Measurements from ENCODE around the gene SULT1A1. TPM values are rescaled to one million over a fixed set of nuclear protein-coding genes. Genes with fewer than 3 reads are reported as not detected.

SULT1A1 gene
- total and polyA plus RNA-seq, 2 experiments from 2014 or later = not detected

GRCh38 chr16:28589930-28590329, 19.9 kb downstream of the SULT1A1 start:
- no peaks in the 10 kb centered on the region for H3K4me1 ChIP-seq (ENCODE audit: insufficient read depth)
- 95 to 98% methylated on average over 12 to 13 of the region's 13 CpGs for WGBS, 2 experiments (ENCODE audit: low coverage in 1 of 2, low lambda C conversion rate in 2 of 2, missing lambda C conversion rate in 2 of 2)
- no peak overlapping the region for H3K4me3 ChIP-seq
- H3K79me2 ChIP-seq (ENCODE audit: insufficient read depth) = no peaks in the 10 kb centered on the region
- H3K4me2 ChIP-seq (ENCODE audit: unreplicated experiment) = no peak overlapping the region
- H3K9me3 ChIP-seq (ENCODE audit: low read depth) = no peaks in the 10 kb centered on the region
- no peak overlapping the region for H3K27ac ChIP-seq
- H3K9me2 ChIP-seq (ENCODE audit: insufficient read depth) = no peaks in the 10 kb centered on the region
- H3F3A ChIP-seq (ENCODE audit: insufficient read depth) = no peaks in the 10 kb centered on the region
- TF ChIP-seq EZH2phosphoT487 (IDR thresholded peaks at IDR 0.05; ENCODE audit: insufficient read depth, low read depth) (no peak), EZH2 (IDR thresholded peaks at IDR 0.05; ENCODE audit: insufficient read depth, poor library complexity, severe bottlenecking) (no peak)
- H3K27me3 ChIP-seq (replicated peaks; ENCODE audit: insufficient read depth) = no peaks in the 10 kb centered on the region
- H2AFZ ChIP-seq = no peak overlapping the region
- H3K36me3 ChIP-seq (ENCODE audit: low read depth) = no peaks in the 10 kb centered on the region
- no peaks in the 10 kb centered on the region for H4K20me1 ChIP-seq (ENCODE audit: insufficient read depth)
- H3K9ac ChIP-seq = no peak overlapping the region
- in situ Hi-C loops (cut with MboI) = no loop called here
- DNase-seq = no peak

- H3K36me3 ChIP-seq (ENCODE audit: low read depth) = no peaks in the 10 kb centered on the region
- in situ Hi-C loops (cut with MboI) = no loop called here
- 93 to 94% methylated on average over 8 of the region's 8 CpGs for WGBS, 2 experiments (ENCODE audit: low coverage in 1 of 2, low lambda C conversion rate in 2 of 2, missing lambda C conversion rate in 2 of 2)
- no peak for DNase-seq
- no peaks in the 10 kb centered on the region for H3F3A ChIP-seq (ENCODE audit: insufficient read depth)
- H3K79me2 ChIP-seq (ENCODE audit: insufficient read depth) = no peaks in the 10 kb centered on the region
- no peaks in the 10 kb centered on the region for H3K9me2 ChIP-seq (ENCODE audit: insufficient read depth)
- H4K20me1 ChIP-seq (ENCODE audit: insufficient read depth) = no peaks in the 10 kb centered on the region
- no peaks in the 10 kb centered on the region for H3K27me3 ChIP-seq (replicated peaks; ENCODE audit: insufficient read depth)
- no peaks in the 10 kb centered on the region for H3K9me3 ChIP-seq (ENCODE audit: low read depth)
- H2AFZ ChIP-seq = no peak overlapping the region
- no peak overlapping the region for H3K4me2 ChIP-seq (ENCODE audit: unreplicated experiment)
- no peaks in the 10 kb centered on the region for H3K4me1 ChIP-seq (ENCODE audit: insufficient read depth)
- H3K4me3 ChIP-seq = no peak overlapping the region
- TF ChIP-seq EZH2 (IDR thresholded peaks at IDR 0.05; ENCODE audit: insufficient read depth, poor library complexity, severe bottlenecking) (no peak), EZH2phosphoT487 (IDR thresholded peaks at IDR 0.05; ENCODE audit: insufficient read depth, low read depth) (no peak)
- H3K27ac ChIP-seq = no peak overlapping the region
- no peak overlapping the region for H3K9ac ChIP-seq
Measured at GRCh38 chr16:28589069-28589468, 20.8 kb downstream of the SULT1A1 start.

GRCh38 chr16:28587386-28587785, 22.5 kb downstream of the SULT1A1 start:
- WGBS, 2 experiments (ENCODE audit: low coverage in 1 of 2, low lambda C conversion rate in 2 of 2, missing lambda C conversion rate in 2 of 2) = 81 to 88% methylated on average over 8 of the region's 8 CpGs
- in situ Hi-C loops (cut with MboI) = no loop called here
- DNase-seq = peak; percentile 26

GRCh38 chr16:28586466-28586865, 23.4 kb downstream of the SULT1A1 start:
- H3K9me2 ChIP-seq (ENCODE audit: insufficient read depth) = no peaks in the 10 kb centered on the region
- in situ Hi-C loops (cut with MboI) = no loop called here
- no peak for TF ChIP-seq EZH2phosphoT487 (IDR thresholded peaks at IDR 0.05; ENCODE audit: insufficient read depth, low read depth)
- TF ChIP-seq EZH2 (IDR thresholded peaks at IDR 0.05; ENCODE audit: insufficient read depth, poor library complexity, severe bottlenecking) = no peak
- no peak overlapping the region for H3K9ac ChIP-seq
- H3K36me3 ChIP-seq (ENCODE audit: low read depth) = no peaks in the 10 kb centered on the region
- H3K27me3 ChIP-seq (replicated peaks; ENCODE audit: insufficient read depth) = no peaks in the 10 kb centered on the region
- H3K4me1 ChIP-seq (ENCODE audit: insufficient read depth) = no peaks in the 10 kb centered on the region
- no peaks in the 10 kb centered on the region for H3F3A ChIP-seq (ENCODE audit: insufficient read depth)
- H3K27ac ChIP-seq = no peak overlapping the region
- H3K79me2 ChIP-seq (ENCODE audit: insufficient read depth) = no peaks in the 10 kb centered on the region
- H3K9me3 ChIP-seq (ENCODE audit: low read depth) = no peaks in the 10 kb centered on the region
- no peak overlapping the region for H3K4me3 ChIP-seq
- H4K20me1 ChIP-seq (ENCODE audit: insufficient read depth) = no peaks in the 10 kb centered on the region
- no peak for DNase-seq
- H3K4me2 ChIP-seq (ENCODE audit: unreplicated experiment) = no peak overlapping the region
- H2AFZ ChIP-seq = no peak overlapping the region
- 73 to 81% methylated on average over 3 of the region's 3 CpGs for WGBS, 2 experiments (ENCODE audit: low coverage in 1 of 2, low lambda C conversion rate in 2 of 2, missing lambda C conversion rate in 2 of 2)

More at GRCh38 chr16:28587386-28587785, 22.5 kb downstream of the SULT1A1 start:
- H3K9me3 ChIP-seq (ENCODE audit: low read depth) = no peaks in the 10 kb centered on the region
- H3K9ac ChIP-seq = no peak overlapping the region
- no peak overlapping the region for H2AFZ ChIP-seq
- no peak overlapping the region for H3K4me3 ChIP-seq
- H3K27me3 ChIP-seq (replicated peaks; ENCODE audit: insufficient read depth) = no peaks in the 10 kb centered on the region
- no peaks in the 10 kb centered on the region for H3K79me2 ChIP-seq (ENCODE audit: insufficient read depth)
- no peaks in the 10 kb centered on the region for H3K36me3 ChIP-seq (ENCODE audit: low read depth)
- TF ChIP-seq EZH2 (IDR thresholded peaks at IDR 0.05; ENCODE audit: insufficient read depth, poor library complexity, severe bottlenecking) (no peak), EZH2phosphoT487 (IDR thresholded peaks at IDR 0.05; ENCODE audit: insufficient read depth, low read depth) (no peak)
- no peaks in the 10 kb centered on the region for H4K20me1 ChIP-seq (ENCODE audit: insufficient read depth)
- no peak overlapping the region for H3K4me2 ChIP-seq (ENCODE audit: unreplicated experiment)
- H3F3A ChIP-seq (ENCODE audit: insufficient read depth) = no peaks in the 10 kb centered on the region
- no peaks in the 10 kb centered on the region for H3K9me2 ChIP-seq (ENCODE audit: insufficient read depth)
- H3K27ac ChIP-seq = no peak overlapping the region
- H3K4me1 ChIP-seq (ENCODE audit: insufficient read depth) = no peaks in the 10 kb centered on the region

- Histone ChIP-seq H4K20me1 (ENCODE audit: insufficient read depth) (no peaks in the 10 kb centered on the region), H3K36me3 (ENCODE audit: low read depth) (no peaks in the 10 kb centered on the region), H3F3A (ENCODE audit: insufficient read depth) (no peaks in the 10 kb centered on the region), H3K4me1 (ENCODE audit: insufficient read depth) (no peaks in the 10 kb centered on the region), H3K27me3 (replicated peaks; ENCODE audit: insufficient read depth) (no peaks in the 10 kb centered on the region), H3K9me3 (ENCODE audit: low read depth) (no peaks in the 10 kb centered on the region), H3K4me3 (no peak overlapping the region), H2AFZ (no peak overlapping the region), H3K4me2 (ENCODE audit: unreplicated experiment) (no peak overlapping the region), H3K9ac (no peak overlapping the region), H3K27ac (no peak overlapping the region), H3K9me2 (ENCODE audit: insufficient read depth) (no peaks in the 10 kb centered on the region), H3K79me2 (ENCODE audit: insufficient read depth) (no peaks in the 10 kb centered on the region)
- in situ Hi-C loops (cut with MboI) = no loop called here
- WGBS, 2 experiments (ENCODE audit: low coverage in 1 of 2, low lambda C conversion rate in 2 of 2, missing lambda C conversion rate in 2 of 2) = 91 to 92% methylated on average over 11 of the region's 11 CpGs
- TF ChIP-seq EZH2 (IDR thresholded peaks at IDR 0.05; ENCODE audit: insufficient read depth, poor library complexity, severe bottlenecking) = no peak
- TF ChIP-seq EZH2phosphoT487 (IDR thresholded peaks at IDR 0.05; ENCODE audit: insufficient read depth, low read depth) = no peak
- no peak for DNase-seq
Measured at GRCh38 chr16:28585674-28586073, 24.2 kb downstream of the SULT1A1 start.
